22Rv1 (cell line): ENCODE measurements around the gene ELMOD1.

Experiments
- ZFX ChIP-seq: fragments of 450-650 bp; IDR thresholded peaks from 2 replicates; pipeline ENCODE4 v1.6.1; 2017; ENCODE audit warnings: antibody characterized with exemption, borderline replicate concordance
- TF ChIP-seq, protein P1 (sequence below): fragments of 450-650 bp; IDR thresholded peaks from 2 replicates; pipeline ENCODE4 v1.5.1; 2017; ENCODE audit warnings: mild to moderate bottlenecking

DNA sequence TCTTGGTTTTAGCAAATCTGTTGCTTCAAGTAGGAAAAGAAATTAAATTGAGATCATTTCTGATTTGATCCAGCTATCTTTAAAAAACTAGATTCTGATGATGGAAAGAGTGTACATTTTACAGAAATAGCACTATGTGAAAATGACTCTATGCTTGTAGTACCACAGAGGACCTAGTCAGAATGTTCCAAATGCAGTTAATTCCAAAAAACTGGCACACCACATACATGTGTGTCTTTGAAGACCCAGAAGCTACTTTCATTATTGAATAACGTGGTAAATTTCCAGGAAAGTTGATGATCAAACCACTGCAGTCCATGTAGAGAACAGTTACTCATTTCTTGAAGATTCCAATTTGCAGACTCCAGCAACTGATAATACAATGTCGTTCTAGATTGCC is 3.8 kb downstream of the ELMOD1 start:
- TF ChIP-seq, protein P1, sequence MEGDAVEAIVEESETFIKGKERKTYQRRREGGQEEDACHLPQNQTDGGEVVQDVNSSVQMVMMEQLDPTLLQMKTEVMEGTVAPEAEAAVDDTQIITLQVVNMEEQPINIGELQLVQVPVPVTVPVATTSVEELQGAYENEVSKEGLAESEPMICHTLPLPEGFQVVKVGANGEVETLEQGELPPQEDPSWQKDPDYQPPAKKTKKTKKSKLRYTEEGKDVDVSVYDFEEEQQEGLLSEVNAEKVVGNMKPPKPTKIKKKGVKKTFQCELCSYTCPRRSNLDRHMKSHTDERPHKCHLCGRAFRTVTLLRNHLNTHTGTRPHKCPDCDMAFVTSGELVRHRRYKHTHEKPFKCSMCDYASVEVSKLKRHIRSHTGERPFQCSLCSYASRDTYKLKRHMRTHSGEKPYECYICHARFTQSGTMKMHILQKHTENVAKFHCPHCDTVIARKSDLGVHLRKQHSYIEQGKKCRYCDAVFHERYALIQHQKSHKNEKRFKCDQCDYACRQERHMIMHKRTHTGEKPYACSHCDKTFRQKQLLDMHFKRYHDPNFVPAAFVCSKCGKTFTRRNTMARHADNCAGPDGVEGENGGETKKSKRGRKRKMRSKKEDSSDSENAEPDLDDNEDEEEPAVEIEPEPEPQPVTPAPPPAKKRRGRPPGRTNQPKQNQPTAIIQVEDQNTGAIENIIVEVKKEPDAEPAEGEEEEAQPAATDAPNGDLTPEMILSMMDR = no peak
- TF ChIP-seq ZFX = no peak
